GM12874 (cell line): ENCODE results near the gene CEBPB.

ENCODE experiments used
- TF ChIP-seq, protein P1 (sequence below): IDR thresholded peaks from 2 replicates; pipeline ENCODE4 v1.5.1; 2011; ENCODE audit warnings: low read depth, mild to moderate bottlenecking, control low read depth, low read length, moderate library complexity; ENCODE audit not compliant: insufficient read depth

The CEBPB gene

DNA sequence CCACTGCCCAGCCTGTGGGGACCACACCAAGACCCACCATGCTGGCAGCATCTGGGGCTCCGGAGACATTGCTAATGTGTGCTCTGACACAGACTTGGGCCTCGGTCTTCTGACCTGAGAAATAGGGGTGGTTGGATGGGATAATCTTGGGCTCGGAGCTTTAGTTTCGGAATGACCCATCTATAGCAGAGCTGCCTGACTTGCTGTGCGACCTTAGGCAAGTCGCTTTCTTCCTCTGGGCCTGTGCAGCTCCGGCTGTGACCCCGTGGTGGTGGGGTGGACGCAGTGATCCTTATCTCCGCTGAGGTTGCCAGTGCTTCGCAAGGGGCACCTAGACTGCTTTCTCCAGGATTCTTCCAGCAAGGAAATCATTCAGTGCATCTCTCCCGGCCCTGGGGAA is 43.7 kb downstream of the CEBPB start:
- TF ChIP-seq, protein P1, sequence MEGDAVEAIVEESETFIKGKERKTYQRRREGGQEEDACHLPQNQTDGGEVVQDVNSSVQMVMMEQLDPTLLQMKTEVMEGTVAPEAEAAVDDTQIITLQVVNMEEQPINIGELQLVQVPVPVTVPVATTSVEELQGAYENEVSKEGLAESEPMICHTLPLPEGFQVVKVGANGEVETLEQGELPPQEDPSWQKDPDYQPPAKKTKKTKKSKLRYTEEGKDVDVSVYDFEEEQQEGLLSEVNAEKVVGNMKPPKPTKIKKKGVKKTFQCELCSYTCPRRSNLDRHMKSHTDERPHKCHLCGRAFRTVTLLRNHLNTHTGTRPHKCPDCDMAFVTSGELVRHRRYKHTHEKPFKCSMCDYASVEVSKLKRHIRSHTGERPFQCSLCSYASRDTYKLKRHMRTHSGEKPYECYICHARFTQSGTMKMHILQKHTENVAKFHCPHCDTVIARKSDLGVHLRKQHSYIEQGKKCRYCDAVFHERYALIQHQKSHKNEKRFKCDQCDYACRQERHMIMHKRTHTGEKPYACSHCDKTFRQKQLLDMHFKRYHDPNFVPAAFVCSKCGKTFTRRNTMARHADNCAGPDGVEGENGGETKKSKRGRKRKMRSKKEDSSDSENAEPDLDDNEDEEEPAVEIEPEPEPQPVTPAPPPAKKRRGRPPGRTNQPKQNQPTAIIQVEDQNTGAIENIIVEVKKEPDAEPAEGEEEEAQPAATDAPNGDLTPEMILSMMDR = no peak

DNA sequence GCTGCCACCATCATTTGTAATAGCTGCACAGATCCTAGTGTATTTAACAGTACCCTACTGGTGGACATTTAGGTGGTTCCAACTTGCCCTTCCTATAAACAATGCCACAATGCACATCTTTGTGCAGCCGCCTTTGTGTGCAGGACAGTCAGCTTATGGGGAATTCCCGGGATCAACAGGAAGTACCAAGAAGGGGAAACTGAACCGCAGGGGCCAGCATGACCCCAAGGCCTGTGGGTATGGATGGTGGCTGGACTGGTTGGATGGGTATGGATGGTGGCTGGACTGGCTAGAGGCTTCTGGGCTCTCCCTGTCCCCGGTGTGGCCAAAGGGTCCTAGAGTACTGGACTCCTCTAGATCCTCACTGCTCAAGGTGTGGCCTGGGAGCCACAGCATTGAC is 46.7 kb downstream of the CEBPB start:
- TF ChIP-seq, protein P1 = no peak

DNA sequence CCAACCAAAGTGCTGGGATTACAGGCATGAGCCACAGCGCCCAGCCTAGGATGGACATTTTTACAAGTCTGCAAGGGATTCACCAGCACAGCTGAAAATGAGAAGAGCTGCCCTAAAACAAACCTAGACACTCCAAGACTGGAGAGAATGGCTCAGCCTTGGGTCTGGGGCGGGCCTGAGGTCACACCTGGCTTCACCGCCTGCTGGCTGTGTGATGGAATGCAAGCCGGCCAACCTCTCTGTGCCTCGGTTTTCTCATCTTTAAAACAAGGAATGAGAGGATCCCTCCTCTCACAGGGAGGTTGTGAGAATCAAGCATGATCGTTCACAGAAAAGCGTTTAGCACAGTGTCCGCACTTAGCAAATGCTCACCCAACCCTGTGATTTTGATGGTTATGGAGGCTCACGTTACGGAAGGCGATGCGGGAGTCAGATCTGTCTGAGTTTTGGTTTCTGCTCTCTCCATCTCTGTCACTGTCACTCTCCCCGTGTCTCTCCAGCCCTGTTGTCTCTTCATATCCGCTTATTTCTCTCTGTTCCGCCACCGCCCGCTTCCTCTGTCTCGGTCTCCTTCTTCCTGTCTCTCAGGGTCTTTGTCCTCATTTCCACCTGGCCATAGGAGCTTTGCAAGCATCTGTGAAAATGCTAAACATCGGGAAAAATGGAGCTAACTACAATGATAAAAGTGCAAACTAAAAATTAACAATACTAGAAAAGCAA is 47.6 kb downstream of the CEBPB start:
- TF ChIP-seq, protein P1 = no peak

DNA sequence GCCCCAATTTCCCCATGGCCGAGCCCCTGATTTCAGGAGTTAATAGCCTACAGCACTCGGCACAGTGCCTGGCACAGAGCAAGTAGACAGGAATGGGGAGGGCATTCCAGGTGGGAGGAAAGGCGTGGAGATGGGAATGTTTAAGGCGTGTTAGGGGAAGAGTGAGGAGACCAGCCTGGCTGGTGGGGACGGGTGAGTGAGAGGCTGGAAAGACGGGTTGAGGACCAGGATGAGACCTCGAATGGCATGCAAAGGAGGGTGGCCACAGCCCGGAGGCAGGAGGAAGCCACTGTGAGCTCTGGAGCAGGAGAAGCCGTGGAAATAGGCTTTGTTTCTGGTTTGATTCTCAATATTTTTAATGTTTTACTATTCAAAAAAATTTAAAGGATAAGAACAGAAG is 49.5 kb downstream of the CEBPB start:
- TF ChIP-seq, protein P1 = no peak

DNA sequence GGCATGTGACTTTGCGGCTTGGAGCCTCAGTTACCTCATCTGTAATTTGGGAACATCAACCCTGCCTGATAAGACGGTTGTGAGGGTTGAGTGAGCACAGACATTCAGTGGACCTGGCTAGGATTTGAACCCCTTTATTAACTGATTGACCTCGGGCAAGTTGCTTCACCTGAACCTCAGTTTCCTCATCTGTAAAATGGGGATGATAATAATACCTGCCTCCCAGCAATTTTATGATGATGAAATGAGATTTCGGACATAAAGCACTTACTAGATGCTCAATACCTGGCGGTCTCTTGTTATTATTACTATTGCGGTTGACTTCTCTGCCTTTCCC is 51.5 kb downstream of the CEBPB start:
- TF ChIP-seq, protein P1 = no peak
